ENCODE data around the gene KIAA1217. TPM values are rescaled to one million over a fixed set of nuclear protein-coding genes. Genes with fewer than 3 reads are reported as not detected.

Gene KIAA1217
- total RNA-seq, 4 donors from 2014 or later, result 67.3 to 104 (median 89.8) TPM

GRCh38 chr10:24433705-24434104 is 224.8 kb downstream of the KIAA1217 start:
- WGBS, 2 donors, result 94 to 96% methylated on average over 3 of the region's 3 CpGs
- Histone ChIP-seq H3K9me3 (no peaks in the 10 kb centered on the region), H3K4me3 (replicated peaks in 1 of 3) (no peak overlapping the region), H3K27me3 (no peaks in the 10 kb centered on the region), H3K36me3 (peaks cover 8 to 9% of the 10 kb centered on the region in 2 donors), H3K4me1 (peaks cover 10 to 12% of the 10 kb centered on the region in 2 donors), H3K27ac (no peak overlapping the region)
- no peak for TF ChIP-seq CTCF (IDR thresholded peaks at IDR 0.05)
- TF ChIP-seq POLR2A (IDR thresholded peaks at IDR 0.05), result no peak
- no peak for DNase-seq
- intact Hi-C loops (cut with DNase I), result no loop called here

- WGBS, 2 donors, result 97 to 99% methylated on average over 1 of the region's 1 CpG
- Histone ChIP-seq H3K4me3 (replicated peaks in 1 of 3) (no peak overlapping the region), H3K4me1 (peaks cover 17 to 18% of the 10 kb centered on the region in 2 donors), H3K36me3 (peaks cover 8 to 9% of the 10 kb centered on the region in 2 donors), H3K9me3 (no peaks in the 10 kb centered on the region), H3K27ac (no peak overlapping the region), H3K27me3 (no peaks in the 10 kb centered on the region)
- DNase-seq, result no peak
- TF ChIP-seq CTCF (IDR thresholded peaks at IDR 0.05) (no peak), POLR2A (IDR thresholded peaks at IDR 0.05) (no peak)
- intact Hi-C loops (cut with DNase I), result no loop called here
Observed at GRCh38 chr10:24434961-24435360, 226.0 kb downstream of the KIAA1217 start.

- WGBS, 2 donors, result 94 to 95% methylated on average over 1 of the region's 1 CpG
- no peaks in the 10 kb centered on the region for H3K9me3 ChIP-seq
- H3K36me3 ChIP-seq, result peaks cover 8 to 9% of the 10 kb centered on the region in 2 donors
- no peak overlapping the region for H3K27ac ChIP-seq
- H3K27me3 ChIP-seq, result no peaks in the 10 kb centered on the region
- intact Hi-C loops (cut with DNase I), result no loop called here
- no peak for DNase-seq
- no peak overlapping the region for H3K4me3 ChIP-seq (replicated peaks in 1 of 3)
- H3K4me1 ChIP-seq, result peaks cover 17 to 22% of the 10 kb centered on the region in 2 donors
- TF ChIP-seq POLR2A (IDR thresholded peaks at IDR 0.05), result no peak
- TF ChIP-seq CTCF (IDR thresholded peaks at IDR 0.05), result no peak
Observed at GRCh38 chr10:24435374-24435773, 226.4 kb downstream of the KIAA1217 start.

GRCh38 chr10:24437302-24437701 is 228.4 kb downstream of the KIAA1217 start:
- H3K36me3 ChIP-seq, result peaks cover 8 to 9% of the 10 kb centered on the region in 2 donors
- no peak overlapping the region for H3K4me3 ChIP-seq (replicated peaks in 1 of 3)
- intact Hi-C loops (cut with DNase I), result no loop called here
- H3K4me1 ChIP-seq, result peaks cover 15 to 21% of the 10 kb centered on the region in 2 donors
- H3K9me3 ChIP-seq, result no peaks in the 10 kb centered on the region
- TF ChIP-seq POLR2A (IDR thresholded peaks at IDR 0.05) (no peak), CTCF (IDR thresholded peaks at IDR 0.05) (no peak)
- no peak for DNase-seq
- peak overlapping the region in 1 of 3 donors; percentile 25 for H3K27ac ChIP-seq
- 94 to 95% methylated on average over 5 of the region's 5 CpGs for WGBS, 2 donors
- no peaks in the 10 kb centered on the region for H3K27me3 ChIP-seq

GRCh38 chr10:24438800-24439199 is 229.9 kb downstream of the KIAA1217 start:
- intact Hi-C loops (cut with DNase I), result no loop called here
- peak overlapping the region in 2 of 3 donors; percentile 13 to 86 for H3K27ac ChIP-seq
- H3K4me3 ChIP-seq (replicated peaks in 1 of 3), result no peak overlapping the region
- peaks cover 5 to 8% of the 10 kb centered on the region in 2 donors for H3K36me3 ChIP-seq
- TF ChIP-seq POLR2A (IDR thresholded peaks at IDR 0.05), result no peak
- no peak for TF ChIP-seq CTCF (IDR thresholded peaks at IDR 0.05)
- H3K4me1 ChIP-seq, result peaks cover 5 to 13% of the 10 kb centered on the region in 2 donors
- WGBS, 2 donors, result 89 to 93% methylated on average over 1 of the region's 1 CpG
- H3K9me3 ChIP-seq, result no peaks in the 10 kb centered on the region
- no peaks in the 10 kb centered on the region for H3K27me3 ChIP-seq
- no peak for DNase-seq

Measured in thyroid gland (tissue), 4 donors.